ENCODE measurements around the gene RBMS1.

Gene RBMS1

DNA sequence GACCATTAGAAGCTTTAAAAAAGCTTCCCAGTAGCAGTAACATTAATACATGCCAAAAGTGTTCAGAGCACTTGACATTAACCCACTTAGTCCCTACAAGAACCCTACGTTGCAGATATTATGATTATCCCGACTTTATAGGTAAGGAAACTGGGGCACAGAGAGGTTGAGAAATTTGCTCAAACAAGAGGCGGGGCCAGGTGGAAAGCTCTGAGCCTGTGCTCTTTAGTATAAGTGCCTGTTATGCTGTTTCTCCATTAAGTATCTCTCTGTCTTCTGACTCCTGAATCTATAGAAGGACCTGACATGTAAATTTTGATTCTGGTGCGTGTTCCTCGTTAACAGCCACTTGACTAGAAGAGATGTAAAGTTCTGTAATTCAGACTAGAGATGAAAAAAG lies 139.8 kb downstream of the RBMS1 start:
- no peak for DNase-seq

DNA sequence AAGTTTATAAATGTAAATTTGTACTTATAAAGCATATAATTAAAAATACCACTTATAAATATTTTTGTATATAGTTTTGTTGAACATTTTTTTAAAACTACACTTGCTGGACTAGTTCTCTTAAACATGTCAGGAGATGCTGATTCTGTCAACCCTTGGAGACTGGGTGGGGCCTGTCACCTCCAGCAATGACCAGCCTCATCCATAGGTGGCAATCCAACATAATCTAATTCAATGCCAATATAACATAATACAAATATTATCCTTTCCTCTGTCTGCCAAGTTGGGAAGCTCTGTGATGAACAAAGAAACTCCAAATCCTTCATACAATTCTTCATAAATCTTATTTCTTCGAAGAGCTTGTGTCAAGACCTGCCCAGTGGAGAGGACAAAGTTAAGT lies 140.4 kb downstream of the RBMS1 start:
- DNase-seq, result no peak

GRCh38 chr2:160352500-160352899 lies 141.1 kb downstream of the RBMS1 start:
- no peak for DNase-seq

DNA sequence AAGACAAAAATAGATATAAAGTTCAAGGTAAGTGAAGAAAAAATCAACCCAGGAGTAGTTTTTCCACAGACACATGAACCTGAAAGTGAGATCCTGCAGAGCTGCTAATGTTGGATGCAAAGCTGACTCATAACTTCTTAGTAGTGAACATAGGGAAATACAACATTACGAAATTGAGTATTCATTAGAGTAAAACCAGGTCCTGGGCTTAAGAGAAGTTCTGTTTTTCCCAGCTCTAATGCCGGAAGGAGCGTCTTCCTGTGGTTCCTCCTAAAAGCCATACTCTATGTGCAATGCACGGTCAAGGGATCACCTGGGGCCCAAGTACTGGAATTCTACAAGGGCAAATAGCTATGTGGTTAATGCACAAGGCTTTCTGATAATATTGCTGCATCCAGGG lies 141.7 kb downstream of the RBMS1 start:
- DNase-seq, result no peak

- no peak for DNase-seq
Observed at GRCh38 chr2:160349306-160349705, 144.3 kb downstream of the RBMS1 start.

- no peak for DNase-seq
Observed at GRCh38 chr2:160347269-160347863, 146.2 kb downstream of the RBMS1 start.

DNA sequence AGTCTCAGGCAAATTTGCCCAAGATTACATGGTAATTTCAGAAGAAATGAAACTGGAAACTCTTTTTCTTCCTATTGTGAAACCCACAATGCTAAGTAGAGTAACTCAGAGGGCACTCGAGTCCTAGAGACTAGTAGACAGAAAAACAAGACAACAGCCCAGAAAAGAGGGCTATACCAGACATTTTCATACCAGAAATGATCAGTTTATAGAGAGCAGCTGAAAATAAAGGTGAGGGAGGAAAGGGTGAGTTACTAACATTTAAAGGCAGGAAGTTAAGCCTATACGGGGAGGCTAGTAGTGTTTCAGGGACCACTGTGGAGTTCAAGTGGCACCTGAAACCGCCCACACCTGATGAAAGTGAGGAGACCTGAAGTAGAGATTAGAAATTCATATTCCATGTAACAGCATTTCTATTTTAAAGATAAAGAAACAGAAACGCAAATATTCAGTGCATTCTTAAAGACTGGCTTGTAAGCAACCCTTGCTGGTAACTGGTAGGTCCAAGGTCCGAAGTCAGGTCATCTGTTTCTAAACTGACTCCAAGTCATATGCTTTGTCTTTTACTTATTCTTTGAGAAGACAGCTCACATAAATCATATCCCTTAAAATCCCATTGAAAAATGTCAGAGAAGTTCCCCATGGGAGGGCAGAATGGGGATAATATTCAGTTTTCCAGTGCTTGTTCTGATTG lies 148.4 kb downstream of the RBMS1 start:
- no peak for DNase-seq

DNA sequence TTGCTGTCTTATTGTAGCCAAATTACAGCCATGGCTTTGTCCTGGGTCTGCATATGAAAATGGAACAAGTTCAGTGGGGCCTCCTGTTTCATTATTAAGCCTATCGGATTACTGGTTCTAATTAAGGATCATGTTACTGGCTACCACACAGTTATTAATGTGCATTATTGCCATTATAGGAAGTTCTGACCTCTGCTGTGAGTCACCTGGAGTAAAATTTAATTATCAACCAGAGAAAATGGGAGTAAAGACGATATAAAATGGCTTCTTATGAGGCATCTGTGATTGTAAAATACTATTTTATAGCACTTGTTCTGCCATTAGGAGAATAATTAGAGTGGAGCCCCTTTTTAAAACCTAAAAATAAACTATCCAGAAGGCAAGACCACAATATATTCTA lies 150.2 kb downstream of the RBMS1 start:
- DNase-seq, result no peak

GRCh38 chr2:160339726-160340125 lies 153.9 kb downstream of the RBMS1 start:
- no peak for DNase-seq

GRCh38 chr2:160338901-160339685 lies 154.5 kb downstream of the RBMS1 start:
- no peak for DNase-seq

DNA sequence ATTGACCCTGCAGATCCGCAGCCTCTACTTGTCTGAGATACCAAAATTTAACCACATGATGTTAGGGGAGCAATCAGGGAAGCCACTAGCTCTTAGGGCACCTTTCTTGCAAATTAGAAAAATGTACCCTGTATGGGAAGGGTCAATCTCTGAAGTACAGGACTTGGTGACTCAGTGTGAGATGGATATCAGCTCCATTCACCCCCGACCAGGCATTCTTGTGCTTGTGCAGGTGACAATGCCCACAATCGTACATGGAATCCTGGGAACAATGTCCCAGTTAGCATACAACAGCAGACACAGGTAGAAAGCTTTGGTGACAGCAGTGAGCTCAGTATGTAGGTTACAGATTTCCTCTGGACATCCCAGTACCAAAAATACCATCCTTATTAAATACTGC lies 155.9 kb downstream of the RBMS1 start:
- no peak for DNase-seq

- no peak for DNase-seq
Observed at GRCh38 chr2:160336635-160337034, 157.0 kb downstream of the RBMS1 start.

- no peak for DNase-seq
Observed at GRCh38 chr2:160336105-160336504, 157.5 kb downstream of the RBMS1 start.

GRCh38 chr2:160335441-160335840 lies 158.2 kb downstream of the RBMS1 start:
- DNase-seq, result no peak

GRCh38 chr2:160334028-160334741 lies 159.4 kb downstream of the RBMS1 start:
- DNase-seq, result no peak

GRCh38 chr2:160333324-160334027 lies 160.1 kb downstream of the RBMS1 start:
- DNase-seq, result no peak

GRCh38 chr2:160332318-160332717 lies 161.3 kb downstream of the RBMS1 start:
- no peak for DNase-seq

DNA sequence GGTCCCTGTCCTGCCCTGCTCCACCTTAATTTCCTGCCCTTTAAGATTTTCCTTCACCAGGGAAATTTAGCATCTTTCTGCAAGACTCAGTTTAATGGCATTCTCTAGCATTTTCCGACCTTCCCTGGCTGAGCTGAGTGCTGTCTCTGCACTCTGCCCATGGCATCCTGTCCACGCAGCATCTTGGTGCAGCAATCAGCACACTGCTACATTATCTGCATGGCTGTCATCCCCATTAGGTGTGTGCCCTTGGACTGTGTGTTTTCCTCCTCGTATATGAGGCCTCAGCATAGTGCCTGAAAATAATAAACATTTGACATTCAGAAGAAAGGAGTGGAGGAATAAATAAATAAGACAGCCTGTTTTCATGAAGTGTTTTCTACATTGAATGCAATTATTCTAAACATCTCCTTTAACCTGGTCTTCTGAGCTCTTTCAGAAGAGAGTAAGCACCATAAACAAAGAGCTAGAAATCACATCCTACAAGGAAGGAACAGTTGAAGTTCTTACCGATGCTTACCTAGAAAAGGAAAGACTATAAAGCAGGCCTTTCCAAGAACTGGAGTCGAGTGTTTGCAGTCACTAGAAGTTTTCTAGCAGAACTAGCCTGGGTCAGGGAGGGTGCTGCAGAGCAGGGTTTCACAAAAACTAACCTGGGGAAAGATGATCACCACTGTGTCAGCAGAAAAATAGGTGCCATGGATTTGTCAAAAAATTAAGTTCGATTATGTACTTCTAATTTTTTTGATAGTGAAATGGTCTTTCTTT lies 162.2 kb downstream of the RBMS1 start:
- DNase-seq, result no peak

DNA sequence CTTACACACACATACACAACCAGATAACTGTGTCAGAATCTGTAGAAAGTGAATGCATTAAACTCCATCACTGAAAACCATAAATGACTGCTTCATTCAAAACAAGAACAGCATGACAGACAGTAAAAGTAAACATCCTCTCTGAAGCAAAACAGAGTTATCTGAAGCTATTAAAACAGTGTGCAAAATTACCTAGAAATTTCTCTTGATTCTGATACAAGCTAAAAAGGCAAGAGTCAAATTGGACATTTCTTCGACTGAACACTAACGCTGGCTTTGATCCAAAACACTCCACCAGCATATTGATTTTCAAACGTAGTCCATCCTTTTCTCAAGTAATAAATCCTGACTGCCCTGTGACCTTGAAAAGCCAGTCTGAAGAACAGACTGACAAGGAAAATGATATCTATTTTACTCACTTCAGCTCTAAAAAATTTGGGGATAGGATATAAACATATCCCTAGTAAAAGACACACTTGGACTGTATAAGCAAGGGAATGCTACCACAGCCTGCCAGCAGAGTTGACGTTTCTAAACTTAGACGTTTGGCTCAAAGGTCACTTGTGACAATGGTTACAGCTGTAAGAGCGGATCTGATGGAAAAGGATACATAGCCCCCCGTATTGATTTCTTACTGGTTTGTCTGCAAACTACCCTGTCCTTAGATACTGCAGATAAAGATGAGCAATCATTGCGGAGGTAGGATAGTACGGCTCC lies 164.6 kb downstream of the RBMS1 start:
- DNase-seq, result no peak

GRCh38 chr2:160326786-160327185 lies 166.8 kb downstream of the RBMS1 start:
- no peak for DNase-seq

DNA sequence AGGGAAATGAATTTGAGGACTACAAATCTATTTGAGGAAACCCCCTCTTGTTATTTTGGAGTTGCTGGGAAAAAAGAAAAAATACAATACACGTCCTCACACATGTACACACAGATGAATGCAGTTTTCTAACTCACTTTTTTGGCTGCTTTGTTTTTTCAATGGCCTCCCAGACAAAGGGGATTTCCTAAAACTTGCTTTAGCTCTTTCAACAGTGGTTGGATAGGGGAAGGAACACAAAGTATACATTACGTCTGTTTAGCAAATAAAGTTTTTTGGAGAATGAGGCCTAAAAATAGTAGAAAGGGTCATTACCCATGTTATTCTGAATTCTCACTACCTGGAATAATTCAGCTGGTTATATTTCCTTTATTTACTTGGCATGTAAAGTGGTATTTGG lies 168.2 kb downstream of the RBMS1 start:
- no peak for DNase-seq
